Measurements from ENCODE around the gene ZC2HC1B.

The ZC2HC1B gene

DNA sequence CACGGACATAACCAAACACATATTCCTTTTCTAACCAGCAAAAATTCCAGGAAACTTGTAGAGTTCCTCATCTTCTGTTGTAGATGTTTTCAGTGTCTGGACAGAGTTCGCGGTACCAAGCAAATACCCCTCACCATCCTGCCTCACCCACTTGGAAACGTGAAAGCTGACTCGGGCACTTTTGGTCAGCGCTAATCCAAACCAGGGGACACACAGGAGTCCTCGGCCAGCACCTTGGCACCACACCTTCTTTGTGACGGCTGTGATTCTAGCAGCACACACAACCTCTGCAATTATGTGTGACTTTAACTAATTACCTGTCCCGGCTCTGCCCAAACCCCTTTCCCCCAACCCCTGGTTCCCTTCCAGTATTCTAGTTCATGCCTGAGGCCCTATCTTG lies 85.7 kb downstream of the ZC2HC1B start:
- DNase-seq: no peak
- Mint-ChIP-seq H3K4me3 (no peak overlapping the region), H3K36me3 (ENCODE audit: insufficient read depth) (no peaks in the 10 kb centered on the region), H3K9me3 (no peaks in the 10 kb centered on the region), H3K27me3 (no peaks in the 10 kb centered on the region), H3K27ac (no peak overlapping the region), H3K4me1 (ENCODE audit: low read depth in 2 of 2) (no peaks in the 10 kb centered on the region)
- no peak for ATAC-seq (replicated peaks)

DNA sequence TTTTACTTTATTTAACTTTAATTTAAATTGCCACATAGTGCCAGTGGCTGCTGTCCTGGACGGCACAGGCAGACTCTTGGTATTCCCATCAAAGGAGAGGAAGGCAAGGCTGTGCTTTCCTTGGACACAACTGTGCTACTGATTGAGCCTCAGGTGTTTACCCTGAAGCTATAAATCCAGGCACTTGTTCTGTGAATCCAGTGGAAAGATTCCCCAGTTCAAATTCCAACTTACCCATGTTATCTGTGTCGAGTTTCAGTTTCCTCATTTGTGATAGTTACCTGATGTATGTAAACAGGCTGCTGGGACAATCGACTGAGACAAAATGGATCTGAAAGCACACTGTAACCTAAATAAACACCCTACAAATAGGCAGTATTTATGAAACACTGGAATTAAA lies 86.6 kb downstream of the ZC2HC1B start:
- H3K27ac Mint-ChIP-seq: no peak overlapping the region
- H3K4me1 Mint-ChIP-seq (ENCODE audit: low read depth in 2 of 2): no peaks in the 10 kb centered on the region
- no peak overlapping the region for H3K4me3 Mint-ChIP-seq
- no peaks in the 10 kb centered on the region for H3K36me3 Mint-ChIP-seq (ENCODE audit: insufficient read depth)
- no peak for ATAC-seq (replicated peaks)
- H3K9me3 Mint-ChIP-seq: no peaks in the 10 kb centered on the region
- no peaks in the 10 kb centered on the region for H3K27me3 Mint-ChIP-seq
- DNase-seq: no peak

DNA sequence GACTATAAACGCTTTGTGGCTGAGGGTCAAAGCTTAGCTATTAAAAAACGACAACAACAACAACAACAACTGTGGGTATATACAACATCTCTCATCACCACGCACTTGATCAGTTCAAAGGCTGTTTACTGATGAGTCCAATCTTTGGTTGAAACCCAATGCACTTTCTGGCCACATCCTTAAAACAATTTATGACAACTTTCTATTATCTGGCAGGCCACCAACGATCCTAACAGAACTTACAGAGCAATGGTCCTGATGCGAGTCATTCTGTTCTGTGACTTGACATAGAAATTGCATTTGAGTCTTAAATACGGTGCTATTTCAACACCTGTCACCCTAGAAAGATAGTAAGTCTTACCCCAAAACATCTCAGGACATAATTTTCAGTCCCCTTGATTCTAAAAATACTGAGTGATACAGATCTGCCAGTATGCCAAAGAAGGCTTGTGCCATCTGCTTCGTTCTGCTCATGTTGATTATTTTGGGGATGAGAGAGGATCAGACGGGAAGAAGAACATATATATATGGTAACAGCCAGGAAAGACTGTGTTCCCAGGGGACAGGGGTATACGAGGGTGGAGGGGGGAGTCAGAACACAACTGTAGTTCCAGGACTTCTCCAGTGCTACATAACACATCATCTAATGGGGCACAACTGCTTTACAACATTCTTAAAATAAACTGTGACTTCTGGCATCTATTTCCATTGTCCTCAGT lies 87.9 kb downstream of the ZC2HC1B start:
- Mint-ChIP-seq H3K4me3 (no peak overlapping the region), H3K4me1 (ENCODE audit: low read depth in 2 of 2) (no peaks in the 10 kb centered on the region), H3K27ac (no peak overlapping the region), H3K36me3 (ENCODE audit: insufficient read depth) (no peaks in the 10 kb centered on the region), H3K9me3 (no peaks in the 10 kb centered on the region), H3K27me3 (no peaks in the 10 kb centered on the region)
- ATAC-seq (replicated peaks) (no peak), DNase-seq (no peak)

DNA sequence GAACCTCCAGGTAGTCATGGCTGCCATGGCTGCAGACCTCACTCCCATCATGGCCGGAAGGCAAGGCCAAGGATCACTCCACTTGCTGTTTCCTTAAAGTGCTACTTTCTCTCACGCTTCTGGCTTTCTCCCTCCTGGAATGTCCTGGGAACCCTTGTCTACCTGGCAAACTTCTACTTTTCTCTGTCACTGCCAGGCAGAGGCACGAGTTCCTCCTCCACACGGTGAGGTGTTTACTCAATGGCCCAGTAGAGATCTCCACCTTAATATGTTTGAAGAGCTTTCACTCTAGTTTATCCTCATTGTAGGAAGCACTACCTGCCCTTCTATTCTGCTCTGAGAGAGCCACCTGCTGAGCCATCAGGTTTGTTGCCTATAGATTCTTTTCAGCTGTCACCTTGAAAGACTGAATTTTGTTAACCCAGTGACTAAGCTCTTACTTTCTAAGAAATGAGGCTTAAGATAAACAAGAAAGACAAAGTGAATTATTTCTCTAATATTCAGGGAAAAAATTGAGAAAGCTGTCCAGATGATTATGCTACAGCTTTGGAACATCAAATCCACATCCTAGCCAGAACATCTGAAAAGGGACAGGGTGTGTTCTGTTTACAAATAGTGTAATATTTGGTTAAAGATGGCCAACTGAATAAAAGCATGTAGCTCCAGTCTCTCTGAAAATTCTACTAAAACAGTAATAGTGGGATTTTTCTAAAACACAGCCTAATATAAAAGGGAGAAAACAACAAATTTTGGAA lies 88.8 kb downstream of the ZC2HC1B start:
- ATAC-seq (replicated peaks) (no peak), DNase-seq (no peak)
- H3K27me3 Mint-ChIP-seq: no peaks in the 10 kb centered on the region
- no peaks in the 10 kb centered on the region for H3K4me1 Mint-ChIP-seq (ENCODE audit: low read depth in 2 of 2)
- no peak overlapping the region for H3K4me3 Mint-ChIP-seq
- H3K9me3 Mint-ChIP-seq: no peaks in the 10 kb centered on the region
- no peaks in the 10 kb centered on the region for H3K36me3 Mint-ChIP-seq (ENCODE audit: insufficient read depth)
- no peak overlapping the region for H3K27ac Mint-ChIP-seq

DNA sequence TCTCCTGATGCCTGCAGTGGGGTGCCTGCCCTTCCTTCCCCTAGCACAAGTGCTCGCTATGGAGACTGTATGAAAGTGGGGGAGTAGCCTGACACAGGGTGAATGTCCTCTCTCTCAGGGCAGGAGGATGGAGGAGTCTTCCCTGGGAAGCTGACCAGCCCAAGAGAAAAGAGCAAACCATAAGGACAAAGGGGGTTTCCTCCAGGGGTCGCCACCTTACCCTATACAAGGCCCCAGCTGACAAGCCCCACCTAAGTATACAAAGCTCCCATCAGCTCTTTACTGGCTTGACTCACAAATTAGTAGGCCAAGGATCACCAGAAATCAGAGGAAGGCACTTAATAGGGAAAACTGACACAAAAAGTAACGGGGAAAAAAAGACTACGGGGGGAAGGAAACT lies 89.6 kb downstream of the ZC2HC1B start:
- no peaks in the 10 kb centered on the region for H3K4me1 Mint-ChIP-seq (ENCODE audit: low read depth in 2 of 2)

DNA sequence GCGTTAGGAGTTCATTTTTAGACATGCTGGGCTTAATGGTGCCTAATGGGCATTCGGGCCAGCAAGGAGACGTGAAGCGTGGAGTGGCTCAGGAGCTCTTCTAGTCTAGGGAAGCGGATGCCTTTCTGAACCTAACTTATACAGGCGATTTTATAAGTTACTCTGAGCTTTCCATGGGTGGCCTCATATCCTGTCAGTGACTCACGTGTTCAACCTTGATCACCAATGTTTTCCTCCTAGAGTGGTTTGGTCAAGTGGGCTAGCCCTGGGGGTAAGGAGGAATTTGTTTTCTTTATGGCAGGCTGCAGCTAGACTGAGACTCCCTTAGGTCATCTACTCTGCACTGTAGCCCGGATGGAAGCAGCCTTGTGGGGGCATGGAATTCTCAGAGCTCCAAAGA lies 91.7 kb downstream of the ZC2HC1B start:
- Mint-ChIP-seq H3K9me3 (no peaks in the 10 kb centered on the region), H3K27ac (no peak overlapping the region), H3K4me3 (no peak overlapping the region), H3K27me3 (no peaks in the 10 kb centered on the region), H3K4me1 (ENCODE audit: low read depth in 2 of 2) (no peaks in the 10 kb centered on the region), H3K36me3 (ENCODE audit: insufficient read depth) (no peaks in the 10 kb centered on the region)
- no peak for DNase-seq
- no peak for ATAC-seq (replicated peaks)

More for the DNA sequence above, 89.6 kb downstream of the ZC2HC1B start:
- ATAC-seq (replicated peaks) (no peak), DNase-seq (no peak)
- Mint-ChIP-seq H3K36me3 (ENCODE audit: insufficient read depth) (no peaks in the 10 kb centered on the region), H3K27me3 (no peaks in the 10 kb centered on the region), H3K9me3 (no peaks in the 10 kb centered on the region), H3K27ac (no peak overlapping the region), H3K4me3 (no peak overlapping the region)

DNA sequence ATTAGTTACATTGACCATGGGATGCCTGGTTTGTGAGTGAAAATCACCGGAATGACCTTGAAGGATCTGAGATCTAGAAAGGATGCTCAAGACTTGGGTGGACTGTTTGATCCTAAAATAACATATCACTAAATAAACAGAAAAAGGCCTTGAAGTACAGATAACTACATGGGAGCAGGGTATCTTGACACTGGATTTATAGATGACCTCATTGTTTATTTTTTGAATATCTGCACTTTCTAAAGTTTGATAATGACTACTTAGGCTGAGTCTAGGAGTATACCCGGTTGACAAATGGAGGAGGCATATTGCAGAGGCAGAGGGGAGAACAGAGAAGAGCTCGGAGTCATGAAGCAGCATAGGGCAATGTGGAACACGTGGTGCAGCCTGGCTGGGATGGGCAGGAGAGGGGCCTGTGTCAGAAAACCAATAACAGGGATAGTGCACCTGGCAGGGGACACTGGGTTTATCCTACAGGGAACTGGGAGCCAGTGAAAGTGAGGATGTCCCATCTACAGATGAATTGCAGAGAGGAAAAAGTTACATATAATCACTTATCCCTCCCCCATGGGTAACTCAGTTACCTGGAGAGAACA lies 93.5 kb downstream of the ZC2HC1B start:
- no peak overlapping the region for H3K27ac Mint-ChIP-seq
- no peak for ATAC-seq (replicated peaks)
- no peaks in the 10 kb centered on the region for H3K27me3 Mint-ChIP-seq
- DNase-seq: no peak
- H3K36me3 Mint-ChIP-seq (ENCODE audit: insufficient read depth): no peaks in the 10 kb centered on the region
- no peaks in the 10 kb centered on the region for H3K4me1 Mint-ChIP-seq (ENCODE audit: low read depth in 2 of 2)
- H3K4me3 Mint-ChIP-seq: no peak overlapping the region
- H3K9me3 Mint-ChIP-seq: no peaks in the 10 kb centered on the region

DNA sequence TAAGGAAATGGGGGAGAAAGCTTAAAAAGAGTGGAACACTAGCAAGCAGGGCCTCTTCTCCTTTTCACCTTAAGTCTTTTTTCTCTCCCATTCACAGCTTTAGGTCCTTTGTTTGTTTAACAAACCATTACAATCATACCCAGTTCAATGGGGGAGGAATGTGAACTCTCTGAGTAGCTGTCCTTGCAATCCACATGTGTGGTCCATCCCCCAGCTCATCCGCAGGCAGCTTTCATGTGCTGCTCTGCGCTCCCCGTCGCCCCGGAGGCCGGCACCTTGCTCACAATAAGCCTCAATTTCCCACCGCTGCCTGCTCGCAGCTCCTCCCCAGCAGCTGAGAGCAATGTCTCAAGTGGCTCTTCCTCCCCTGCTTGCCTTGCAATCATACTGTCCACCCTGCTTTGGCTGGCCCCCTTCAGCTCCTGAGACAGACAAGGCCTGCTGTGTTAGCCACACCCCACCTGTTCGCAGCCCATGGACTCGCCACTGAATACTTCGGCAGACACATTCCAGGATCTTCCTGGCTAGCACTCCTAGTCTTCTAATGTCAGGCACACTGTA lies 94.6 kb downstream of the ZC2HC1B start:
- Mint-ChIP-seq H3K27me3 (no peaks in the 10 kb centered on the region), H3K4me3 (no peak overlapping the region), H3K9me3 (no peaks in the 10 kb centered on the region), H3K36me3 (ENCODE audit: insufficient read depth) (no peaks in the 10 kb centered on the region), H3K4me1 (ENCODE audit: low read depth in 2 of 2) (no peaks in the 10 kb centered on the region), H3K27ac (no peak overlapping the region)
- no peak for ATAC-seq (replicated peaks)
- no peak for DNase-seq

DNA sequence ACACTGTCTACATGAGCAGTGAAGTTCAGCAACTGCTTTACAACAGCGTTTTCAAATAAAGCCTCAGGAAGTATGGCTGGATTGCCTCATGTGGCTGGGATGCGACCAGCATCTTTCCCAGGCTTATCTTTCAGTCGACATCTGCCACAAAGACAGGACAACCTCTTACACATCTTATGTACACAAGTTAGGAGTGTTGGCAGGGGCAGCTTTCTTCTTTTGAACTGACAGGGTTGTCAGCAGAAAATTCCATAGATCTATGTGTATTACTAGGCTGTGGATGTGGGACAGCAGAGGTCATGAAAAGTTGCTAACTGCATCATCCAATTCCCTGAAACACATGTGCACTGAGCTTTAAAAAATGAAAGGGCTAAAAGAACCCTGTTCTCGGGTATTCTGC lies 95.7 kb downstream of the ZC2HC1B start:
- H3K36me3 Mint-ChIP-seq (ENCODE audit: insufficient read depth): no peaks in the 10 kb centered on the region

DNA sequence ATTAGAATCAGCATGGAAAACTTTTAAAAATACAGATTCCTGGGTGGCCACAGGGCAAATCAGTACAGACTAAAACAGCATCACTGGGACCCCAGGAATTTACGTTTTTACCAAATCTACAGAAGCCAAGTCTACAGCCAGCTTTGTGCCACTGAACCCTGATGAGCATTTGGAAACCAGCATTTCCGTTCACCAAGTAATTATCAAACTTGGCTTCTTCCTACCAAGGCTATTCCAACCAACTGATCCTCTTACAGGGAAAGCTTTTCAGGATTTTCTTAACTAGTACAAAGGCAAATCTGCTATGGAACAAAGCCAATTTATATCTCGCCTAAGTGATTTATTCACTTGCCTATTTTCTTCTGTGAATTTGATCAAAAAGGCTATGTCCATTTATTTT lies 96.8 kb downstream of the ZC2HC1B start:
- no peaks in the 10 kb centered on the region for H3K4me1 Mint-ChIP-seq (ENCODE audit: low read depth in 2 of 2)
- H3K9me3 Mint-ChIP-seq: no peaks in the 10 kb centered on the region
- H3K36me3 Mint-ChIP-seq (ENCODE audit: insufficient read depth): no peaks in the 10 kb centered on the region
- no peaks in the 10 kb centered on the region for H3K27me3 Mint-ChIP-seq
- H3K27ac Mint-ChIP-seq: no peak overlapping the region
- no peak for DNase-seq
- H3K4me3 Mint-ChIP-seq: no peak overlapping the region
- no peak for ATAC-seq (replicated peaks)

More for the DNA sequence above, 95.7 kb downstream of the ZC2HC1B start:
- H3K4me3 Mint-ChIP-seq: no peak overlapping the region
- ATAC-seq (replicated peaks) (no peak), DNase-seq (no peak)
- H3K4me1 Mint-ChIP-seq (ENCODE audit: low read depth in 2 of 2): no peaks in the 10 kb centered on the region
- no peaks in the 10 kb centered on the region for H3K27me3 Mint-ChIP-seq
- no peaks in the 10 kb centered on the region for H3K9me3 Mint-ChIP-seq
- H3K27ac Mint-ChIP-seq: no peak overlapping the region

DNA sequence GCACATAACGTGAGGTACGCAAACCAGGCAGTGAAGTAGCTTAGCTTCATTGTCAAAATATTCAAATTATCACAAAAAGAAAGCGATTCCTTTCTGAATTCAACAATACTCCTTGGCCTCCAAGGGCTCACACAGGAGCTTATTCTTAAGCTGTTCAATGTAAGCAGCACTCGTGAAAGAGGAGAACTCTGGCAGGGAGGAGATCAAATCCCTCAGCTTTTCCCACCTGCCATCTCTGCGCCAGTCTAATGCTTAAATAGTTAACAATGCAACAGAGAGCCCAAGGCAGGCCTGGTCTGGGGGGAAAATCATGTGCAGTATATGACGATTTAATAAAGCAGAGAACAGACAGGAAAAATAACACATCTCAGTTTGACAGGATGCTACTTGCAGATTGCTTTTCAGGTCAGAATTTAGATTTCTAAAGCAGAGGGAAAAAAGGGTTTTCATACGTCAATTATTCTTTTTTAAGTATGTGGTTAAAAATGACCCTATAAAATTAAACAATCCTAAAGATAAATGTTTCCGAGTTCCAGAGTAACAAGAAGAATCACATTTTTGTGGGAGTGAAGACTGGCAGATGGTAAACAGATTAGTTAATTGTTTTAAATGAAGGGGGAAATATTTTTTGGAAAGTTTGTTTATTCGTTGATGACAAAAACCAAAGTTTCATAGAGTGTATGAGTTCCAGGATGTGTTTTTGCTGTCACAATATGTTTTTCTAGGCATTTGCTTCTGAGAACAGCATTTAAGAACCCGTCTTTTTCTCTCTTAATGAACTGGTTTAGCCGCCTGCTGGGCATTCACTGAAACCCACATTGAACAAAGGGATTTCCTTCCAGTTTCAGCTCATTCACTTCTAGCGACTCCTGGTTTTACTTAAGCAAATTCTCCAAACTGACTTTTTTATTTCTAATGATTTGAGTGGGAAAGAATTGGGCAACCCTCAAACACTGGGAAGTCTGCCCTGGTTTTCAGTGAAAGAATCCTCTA lies 97.9 kb downstream of the ZC2HC1B start:
- Mint-ChIP-seq H3K36me3 (ENCODE audit: insufficient read depth) (no peaks in the 10 kb centered on the region), H3K4me1 (ENCODE audit: low read depth in 2 of 2) (no peaks in the 10 kb centered on the region), H3K27me3 (no peaks in the 10 kb centered on the region), H3K27ac (no peak overlapping the region), H3K4me3 (no peak overlapping the region), H3K9me3 (no peaks in the 10 kb centered on the region)
- no peak for DNase-seq
- ATAC-seq (replicated peaks): no peak

DNA sequence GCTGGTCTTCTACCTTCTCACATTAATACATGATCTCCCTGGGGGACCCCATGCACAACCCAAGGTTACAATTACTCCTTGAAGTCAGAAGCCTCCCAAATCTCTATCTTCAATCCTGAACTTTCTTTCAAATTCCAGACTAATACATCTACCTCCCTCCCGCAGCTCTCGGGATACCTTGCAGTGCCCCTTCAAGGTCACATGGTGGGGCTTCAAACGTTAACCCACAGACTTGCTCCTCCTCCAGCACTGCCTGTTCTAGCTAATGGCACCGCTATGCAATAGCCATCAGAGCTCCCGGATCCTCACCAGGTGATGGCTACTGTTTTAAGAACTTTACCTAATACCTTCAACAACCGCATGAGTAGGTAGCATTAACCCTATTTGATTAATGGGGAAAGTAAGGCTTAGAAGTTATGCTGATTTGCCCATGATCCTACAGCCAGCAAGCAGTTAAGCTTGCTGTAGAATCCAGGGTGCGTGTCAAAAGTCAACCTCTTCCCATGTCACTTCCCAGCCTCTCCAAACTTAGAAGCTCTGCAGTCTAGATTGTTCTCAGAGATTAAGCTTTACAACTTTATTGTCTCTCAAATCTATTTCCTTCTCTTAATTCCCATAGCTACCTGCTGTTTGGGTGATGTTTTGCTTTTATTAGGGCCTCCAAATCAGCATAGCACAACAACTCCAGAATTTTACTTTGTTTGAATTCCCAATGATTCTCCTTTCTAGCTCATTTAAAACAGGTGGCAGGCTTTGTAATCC lies 99.1 kb downstream of the ZC2HC1B start:
- DNase-seq: no peak
- H3K4me1 Mint-ChIP-seq (ENCODE audit: low read depth in 2 of 2): no peaks in the 10 kb centered on the region
- no peaks in the 10 kb centered on the region for H3K36me3 Mint-ChIP-seq (ENCODE audit: insufficient read depth)
- no peak overlapping the region for H3K27ac Mint-ChIP-seq
- H3K4me3 Mint-ChIP-seq: no peak overlapping the region
- ATAC-seq (replicated peaks): no peak
- H3K9me3 Mint-ChIP-seq: no peaks in the 10 kb centered on the region
- no peaks in the 10 kb centered on the region for H3K27me3 Mint-ChIP-seq
